GM03348 (cell line): ENCODE results near the gene MINDY4.

ENCODE experiments used
- DNase-seq: peaks from one replicate; pipeline ENCODE4 v3.0.0; 2012; ENCODE audit warnings: low spot score

The MINDY4 gene

GRCh38 chr7:30879139-30880124 is 108.2 kb downstream of the MINDY4 start:
- no peak for DNase-seq

- peak; percentile 38 for DNase-seq
Observed at GRCh38 chr7:30880125-30880720, 109.0 kb downstream of the MINDY4 start.

- no peak for DNase-seq
Observed at GRCh38 chr7:30880941-30881340, 109.7 kb downstream of the MINDY4 start.

- DNase-seq: no peak
Observed at GRCh38 chr7:30881448-30881847, 110.2 kb downstream of the MINDY4 start.

GRCh38 chr7:30884881-30885280 is 113.7 kb downstream of the MINDY4 start:
- DNase-seq: no peak

- peak; percentile 55 for DNase-seq
Observed at GRCh38 chr7:30886608-30887011, 115.4 kb downstream of the MINDY4 start.

GRCh38 chr7:30887464-30887872 is 116.3 kb downstream of the MINDY4 start:
- no peak for DNase-seq

GRCh38 chr7:30888747-30889146 is 117.5 kb downstream of the MINDY4 start:
- DNase-seq: peak; percentile 93

- no peak for DNase-seq
Observed at GRCh38 chr7:30890226-30890625, 119.0 kb downstream of the MINDY4 start.

GRCh38 chr7:30893357-30893756 is 122.1 kb downstream of the MINDY4 start:
- DNase-seq: no peak

GRCh38 chr7:30894009-30894408 is 122.8 kb downstream of the MINDY4 start:
- no peak for DNase-seq

- DNase-seq: no peak
Observed at GRCh38 chr7:30894866-30895605, 123.8 kb downstream of the MINDY4 start.

- no peak for DNase-seq
Observed at GRCh38 chr7:30896036-30896435, 124.8 kb downstream of the MINDY4 start.

GRCh38 chr7:30896783-30897637 is 125.8 kb downstream of the MINDY4 start:
- no peak for DNase-seq

- DNase-seq: no peak
Observed at GRCh38 chr7:30897770-30898169, 126.6 kb downstream of the MINDY4 start.

GRCh38 chr7:30898411-30898810 is 127.2 kb downstream of the MINDY4 start:
- DNase-seq: no peak

GRCh38 chr7:30899066-30899465 is 127.8 kb downstream of the MINDY4 start:
- DNase-seq: no peak

- no peak for DNase-seq
Observed at GRCh38 chr7:30899630-30900029, 128.4 kb downstream of the MINDY4 start.

GRCh38 chr7:30900053-30900452 is 128.8 kb downstream of the MINDY4 start:
- no peak for DNase-seq

- no peak for DNase-seq
Observed at GRCh38 chr7:30900803-30901362, 129.7 kb downstream of the MINDY4 start.

GRCh38 chr7:30901856-30902255 is 130.6 kb downstream of the MINDY4 start:
- DNase-seq: no peak
